ENCODE results near the gene SF3B5.
A peak's percentile ranks its signal among the peaks of the same experiment; 100 is the strongest.

Gene SF3B5

DNA sequence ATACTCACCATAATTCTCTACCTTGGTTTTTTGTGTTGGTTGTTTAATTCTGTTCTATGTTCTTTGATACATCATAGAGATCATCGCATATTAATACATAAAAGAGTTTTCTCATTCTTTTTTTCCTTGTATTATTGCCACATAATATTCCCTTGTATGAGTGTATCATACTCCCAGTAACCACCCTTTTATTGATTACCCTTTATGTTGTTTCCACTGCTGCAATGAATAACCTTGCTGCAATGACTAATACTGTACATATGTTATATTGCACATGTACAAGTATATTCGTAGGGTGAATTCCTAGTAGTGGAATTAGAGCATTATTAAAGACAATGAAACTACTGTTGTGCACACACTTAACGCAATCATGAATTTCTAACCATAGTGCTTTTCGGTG, 9.1 kb upstream of the SF3B5 start:
- Histone ChIP-seq H3K4me2 (ENCODE audit: insufficient read depth, low read length, poor library complexity, severe bottlenecking) (no peak overlapping the region), H4K91ac (ENCODE audit: low read depth, low read length, poor library complexity) (no peak overlapping the region), H3K4ac (ENCODE audit: low read length) (no peak overlapping the region), H3K36me3 (replicated peaks in 1 of 2; ENCODE audit: control insufficient read depth in 2 of 2, insufficient read depth in 2 of 2, low read length in 2 of 2) (no peaks in the 10 kb centered on the region), H3K4me3 (ENCODE audit: low read length in 2 of 2) (no peak overlapping the region), H4K8ac (ENCODE audit: low read depth, low read length) (no peak overlapping the region), H2AFZ (ENCODE audit: low read length) (no peak overlapping the region), H3K27ac (replicated peaks; ENCODE audit: low read length) (no peak overlapping the region), H2BK15ac (ENCODE audit: low read length) (no peak overlapping the region), H2BK5ac (ENCODE audit: low read length) (no peak overlapping the region), H2AK5ac (ENCODE audit: low read depth, low read length) (no peak overlapping the region), H2BK12ac (ENCODE audit: low read length) (no peak overlapping the region), H3K14ac (ENCODE audit: low read length) (no peak overlapping the region), H3K9me3 (replicated peaks in 1 of 2; ENCODE audit: control insufficient read depth in 2 of 2, insufficient read depth in 1 of 2, low read depth in 1 of 2, low read length in 2 of 2) (no peaks in the 10 kb centered on the region), H3K9ac (ENCODE audit: low read depth, low read length, poor library complexity) (no peak overlapping the region), H3K79me1 (ENCODE audit: low read depth, low read length) (no peaks in the 10 kb centered on the region), H2BK120ac (ENCODE audit: low read depth, low read length) (no peak overlapping the region), H3K4me1 (ENCODE audit: control insufficient read depth in 2 of 2, insufficient read depth in 1 of 2, low read depth in 1 of 2, low read length in 2 of 2) (no peaks in the 10 kb centered on the region), H3K18ac (ENCODE audit: low read length) (no peak overlapping the region), H3K27me3 (ENCODE audit: control insufficient read depth in 3 of 3, insufficient read depth in 3 of 3, low read depth in 1 of 3, low read length in 3 of 3) (no peaks in the 10 kb centered on the region), H3K23ac (ENCODE audit: low read depth, low read length, poor library complexity) (no peak overlapping the region)
- no peak for DNase-seq (ENCODE audit: low spot score)
- WGBS, 2 donors (ENCODE audit: extremely low coverage in 2 of 2, insufficient read length in 2 of 2, insufficient replicate concordance in 1 of 2): no CpG with 5 or more reads among the region's 4 CpGs

DNA sequence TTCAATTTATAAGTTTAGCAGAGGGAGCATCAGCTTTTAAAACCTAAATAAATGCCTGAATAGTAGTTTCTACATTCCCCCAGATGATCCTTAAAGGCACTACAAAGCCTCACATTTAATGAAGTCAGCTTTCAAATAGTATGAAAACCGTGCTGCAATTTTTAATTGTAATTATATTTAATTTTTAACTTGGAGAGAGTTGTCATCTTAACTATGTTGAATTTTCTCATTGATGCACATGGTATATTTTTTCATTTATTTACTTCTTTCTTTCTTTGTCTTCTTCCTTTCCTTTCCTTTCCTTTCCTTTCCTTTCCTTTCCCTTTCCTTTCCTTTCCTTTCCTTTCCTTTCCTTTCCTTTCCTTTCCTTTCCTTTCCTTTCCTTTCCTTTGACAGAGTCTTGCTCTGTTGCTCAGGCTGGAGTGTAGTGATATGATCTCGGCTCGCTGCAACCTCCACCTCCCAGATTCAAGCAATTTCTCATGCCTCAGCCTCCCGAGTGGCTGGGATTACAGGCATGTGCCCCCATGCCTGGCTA, 7.7 kb upstream of the SF3B5 start:
- no peak for DNase-seq (ENCODE audit: low spot score)
- no peak overlapping the region for H4K8ac ChIP-seq (ENCODE audit: low read depth, low read length)
- no peak overlapping the region for H4K91ac ChIP-seq (ENCODE audit: low read depth, low read length, poor library complexity)
- no peak overlapping the region for H2BK12ac ChIP-seq (ENCODE audit: low read length)
- no peak overlapping the region for H2BK5ac ChIP-seq (ENCODE audit: low read length)
- H2BK120ac ChIP-seq (ENCODE audit: low read depth, low read length): no peak overlapping the region
- no peaks in the 10 kb centered on the region for H3K4me1 ChIP-seq (ENCODE audit: control insufficient read depth in 2 of 2, insufficient read depth in 1 of 2, low read depth in 1 of 2, low read length in 2 of 2)
- no peak overlapping the region for H3K23ac ChIP-seq (ENCODE audit: low read depth, low read length, poor library complexity)
- WGBS, 2 donors (ENCODE audit: extremely low coverage in 2 of 2, insufficient read length in 2 of 2, insufficient replicate concordance in 1 of 2): no CpG with 5 or more reads among the region's 4 CpGs
- H3K79me1 ChIP-seq (ENCODE audit: low read depth, low read length): no peaks in the 10 kb centered on the region
- no peak overlapping the region for H3K14ac ChIP-seq (ENCODE audit: low read length)
- no peaks in the 10 kb centered on the region for H3K36me3 ChIP-seq (replicated peaks in 1 of 2; ENCODE audit: control insufficient read depth in 2 of 2, insufficient read depth in 2 of 2, low read length in 2 of 2)
- no peak overlapping the region for H2AK5ac ChIP-seq (ENCODE audit: low read depth, low read length)
- no peak overlapping the region for H3K27ac ChIP-seq (replicated peaks; ENCODE audit: low read length)
- no peak overlapping the region for H2BK15ac ChIP-seq (ENCODE audit: low read length)
- no peaks in the 10 kb centered on the region for H3K9me3 ChIP-seq (replicated peaks in 1 of 2; ENCODE audit: control insufficient read depth in 2 of 2, insufficient read depth in 1 of 2, low read depth in 1 of 2, low read length in 2 of 2)
- no peaks in the 10 kb centered on the region for H3K27me3 ChIP-seq (ENCODE audit: control insufficient read depth in 3 of 3, insufficient read depth in 3 of 3, low read depth in 1 of 3, low read length in 3 of 3)
- no peak overlapping the region for H3K9ac ChIP-seq (ENCODE audit: low read depth, low read length, poor library complexity)
- H3K4me3 ChIP-seq (ENCODE audit: low read length in 2 of 2): no peak overlapping the region
- H3K4me2 ChIP-seq (ENCODE audit: insufficient read depth, low read length, poor library complexity, severe bottlenecking): no peak overlapping the region
- H3K18ac ChIP-seq (ENCODE audit: low read length): no peak overlapping the region
- no peak overlapping the region for H3K4ac ChIP-seq (ENCODE audit: low read length)
- H2AFZ ChIP-seq (ENCODE audit: low read length): no peak overlapping the region

DNA sequence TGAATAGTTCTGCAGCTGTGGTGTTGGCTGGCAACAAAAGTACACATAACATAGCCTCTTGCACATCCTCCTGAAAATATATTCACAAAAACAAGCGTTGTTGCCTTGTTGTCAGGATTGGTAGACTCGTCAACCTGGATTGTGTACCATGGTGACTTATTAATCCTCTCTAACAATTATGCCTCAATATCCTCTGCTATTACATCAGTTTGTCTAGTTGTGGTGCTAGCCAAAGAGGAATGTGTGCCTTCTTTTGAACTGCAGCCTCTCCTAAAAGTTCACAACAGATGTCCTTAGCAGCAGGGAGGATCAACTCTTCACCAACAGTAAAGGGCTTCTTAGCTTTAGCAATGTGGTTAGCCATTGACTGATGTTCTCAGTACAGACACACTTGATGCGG, 3.6 kb upstream of the SF3B5 start:
- Histone ChIP-seq H4K8ac (ENCODE audit: low read depth, low read length) (no peak overlapping the region), H3K9ac (ENCODE audit: low read depth, low read length, poor library complexity) (no peak overlapping the region), H3K27me3 (ENCODE audit: control insufficient read depth in 3 of 3, insufficient read depth in 3 of 3, low read depth in 1 of 3, low read length in 3 of 3) (no peaks in the 10 kb centered on the region), H2AFZ (ENCODE audit: low read length) (no peak overlapping the region), H3K4me3 (ENCODE audit: low read length in 2 of 2) (no peak overlapping the region), H3K4ac (ENCODE audit: low read length) (no peak overlapping the region), H2AK5ac (ENCODE audit: low read depth, low read length) (no peak overlapping the region), H3K9me3 (replicated peaks in 1 of 2; ENCODE audit: control insufficient read depth in 2 of 2, insufficient read depth in 1 of 2, low read depth in 1 of 2, low read length in 2 of 2) (no peaks in the 10 kb centered on the region), H4K91ac (ENCODE audit: low read depth, low read length, poor library complexity) (no peak overlapping the region), H2BK120ac (ENCODE audit: low read depth, low read length) (no peak overlapping the region), H3K36me3 (replicated peaks in 1 of 2; ENCODE audit: control insufficient read depth in 2 of 2, insufficient read depth in 2 of 2, low read length in 2 of 2) (peaks cover 0 to 2% of the 10 kb centered on the region in 2 donors), H2BK5ac (ENCODE audit: low read length) (no peak overlapping the region), H3K14ac (ENCODE audit: low read length) (no peak overlapping the region), H3K79me1 (ENCODE audit: low read depth, low read length) (peaks cover 4% of the 10 kb centered on the region), H2BK15ac (ENCODE audit: low read length) (no peak overlapping the region), H2BK12ac (ENCODE audit: low read length) (no peak overlapping the region), H3K18ac (ENCODE audit: low read length) (no peak overlapping the region), H3K4me1 (ENCODE audit: control insufficient read depth in 2 of 2, insufficient read depth in 1 of 2, low read depth in 1 of 2, low read length in 2 of 2) (peaks cover 7 to 9% of the 10 kb centered on the region in 2 donors), H3K23ac (ENCODE audit: low read depth, low read length, poor library complexity) (no peak overlapping the region), H3K27ac (replicated peaks; ENCODE audit: low read length) (no peak overlapping the region), H3K4me2 (ENCODE audit: insufficient read depth, low read length, poor library complexity, severe bottlenecking) (no peak overlapping the region)
- WGBS, 2 donors (ENCODE audit: extremely low coverage in 2 of 2, insufficient read length in 2 of 2, insufficient replicate concordance in 1 of 2): no CpG with 5 or more reads among the region's 3 CpGs
- DNase-seq (ENCODE audit: low spot score): no peak

GRCh38 chr6:144094731-144095133, 641 bp downstream of the SF3B5 start:
- H3K18ac ChIP-seq (ENCODE audit: low read length): no peak overlapping the region
- H3K36me3 ChIP-seq (replicated peaks in 1 of 2; ENCODE audit: control insufficient read depth in 2 of 2, insufficient read depth in 2 of 2, low read length in 2 of 2): peaks cover 0 to 8% of the 10 kb centered on the region in 2 donors
- no peak overlapping the region for H4K8ac ChIP-seq (ENCODE audit: low read depth, low read length)
- H3K79me1 ChIP-seq (ENCODE audit: low read depth, low read length): peaks cover 6% of the 10 kb centered on the region
- no peak overlapping the region for H3K14ac ChIP-seq (ENCODE audit: low read length)
- H3K27ac ChIP-seq (replicated peaks; ENCODE audit: low read length): no peak overlapping the region
- H3K9me3 ChIP-seq (replicated peaks in 1 of 2; ENCODE audit: control insufficient read depth in 2 of 2, insufficient read depth in 1 of 2, low read depth in 1 of 2, low read length in 2 of 2): no peaks in the 10 kb centered on the region
- H2BK12ac ChIP-seq (ENCODE audit: low read length): no peak overlapping the region
- peak overlapping the region; percentile 98 for H3K9ac ChIP-seq (ENCODE audit: low read depth, low read length, poor library complexity)
- DNase-seq (ENCODE audit: low spot score): no peak
- no peak overlapping the region for H2AK5ac ChIP-seq (ENCODE audit: low read depth, low read length)
- no peak overlapping the region for H2BK5ac ChIP-seq (ENCODE audit: low read length)
- peak overlapping the region; percentile 100 for H3K4me2 ChIP-seq (ENCODE audit: insufficient read depth, low read length, poor library complexity, severe bottlenecking)
- no peak overlapping the region for H4K91ac ChIP-seq (ENCODE audit: low read depth, low read length, poor library complexity)
- no peak overlapping the region for H2BK120ac ChIP-seq (ENCODE audit: low read depth, low read length)
- H2BK15ac ChIP-seq (ENCODE audit: low read length): no peak overlapping the region
- no peaks in the 10 kb centered on the region for H3K27me3 ChIP-seq (ENCODE audit: control insufficient read depth in 3 of 3, insufficient read depth in 3 of 3, low read depth in 1 of 3, low read length in 3 of 3)
- no CpG with 5 or more reads among the region's 19 CpGs for WGBS, 2 donors (ENCODE audit: extremely low coverage in 2 of 2, insufficient read length in 2 of 2, insufficient replicate concordance in 1 of 2)
- H3K4me3 ChIP-seq (ENCODE audit: low read length in 2 of 2): peak overlapping the region; percentile 83 to 93
- H3K4ac ChIP-seq (ENCODE audit: low read length): no peak overlapping the region
- peak overlapping the region; percentile 84 for H2AFZ ChIP-seq (ENCODE audit: low read length)
- H3K4me1 ChIP-seq (ENCODE audit: control insufficient read depth in 2 of 2, insufficient read depth in 1 of 2, low read depth in 1 of 2, low read length in 2 of 2): peaks cover 8 to 12% of the 10 kb centered on the region in 2 donors
- no peak overlapping the region for H3K23ac ChIP-seq (ENCODE audit: low read depth, low read length, poor library complexity)

All from neuronal stem cell (in vitro differentiated cells).